Osteoblast (primary cell): ENCODE data around the gene FER1L5. TPM values are rescaled to one million over a fixed set of nuclear protein-coding genes. Genes with fewer than 3 reads are reported as not detected.
A peak's percentile ranks its signal among the peaks of the same experiment; 100 is the strongest.

Experiments used
- DNase-seq: peaks from one replicate; pipeline ENCODE4 v3.0.0; 2011; ENCODE audit warnings: low spot score, mixed read lengths; ENCODE audit not compliant: insufficient read length; ENCODE audit errors: missing footprints
- H2AFZ ChIP-seq: 2 replicates; pipeline ENCODE4 v1.6.0; 2011; ENCODE audit warnings: mild to moderate bottlenecking, low read length
- H3K27ac ChIP-seq: 2 replicates; pipeline ENCODE4 v1.5.1; 2011; ENCODE audit warnings: mild to moderate bottlenecking, low read depth, low read length, moderate library complexity
- H3K27me3 ChIP-seq: 2 replicates; pipeline ENCODE4 v1.6.0; 2012; ENCODE audit warnings: mild to moderate bottlenecking, control low read depth, inconsistent platforms, low read length, moderate library complexity; ENCODE audit not compliant: insufficient read depth
- H3K36me3 ChIP-seq: 2 replicates; pipeline ENCODE4 v1.5.1; 2011; ENCODE audit warnings: mild to moderate bottlenecking, low read length, control low read depth, moderate library complexity; ENCODE audit not compliant: insufficient read depth
- H3K4me1 ChIP-seq: 2 replicates; pipeline ENCODE4 v1.5.1; 2011; ENCODE audit warnings: mild to moderate bottlenecking, low read length, control low read depth, moderate library complexity; ENCODE audit not compliant: insufficient read depth
- H3K4me2 ChIP-seq: 2 replicates; pipeline ENCODE4 v1.6.0; 2011; ENCODE audit warnings: mild to moderate bottlenecking, low read length; ENCODE audit not compliant: insufficient read depth
- H3K4me3 ChIP-seq: fragments of 200-600 bp; sonication (generic); 3 replicates; pipeline ENCODE4 v1.5.1; 2012; ENCODE audit warnings: mild to moderate bottlenecking, low read length, inconsistent platforms; ENCODE audit not compliant: insufficient read depth
- H3K79me2 ChIP-seq: 2 replicates; pipeline ENCODE4 v1.6.0; 2012; ENCODE audit warnings: mild to moderate bottlenecking, low read length, control low read depth, inconsistent platforms; ENCODE audit not compliant: insufficient read depth
- H3K9me3 ChIP-seq: 2 replicates; pipeline ENCODE4 v1.5.1; 2011; ENCODE audit warnings: low read depth, low read length, control low read depth
- H4K20me1 ChIP-seq: 2 replicates; pipeline ENCODE4 v1.6.0; 2012; ENCODE audit warnings: mild to moderate bottlenecking, low read length, control low read depth; ENCODE audit not compliant: insufficient read depth
- total RNA-seq: library from RNA; depleted of rRNA; stranded (reverse); fragments of >200 nt; gene quantifications from 2 replicates; pipeline ENCODE4 v1.2.3, GENCODE V29; 2012
- TF ChIP-seq, protein P1 (sequence below): IDR thresholded peaks from 2 replicates; pipeline ENCODE4 v1.5.1; 2011; ENCODE audit warnings: mild to moderate bottlenecking, low read depth, low read length, moderate library complexity; ENCODE audit errors: extremely low read depth

The FER1L5 gene
- total RNA-seq, 1 donor = 1.1 TPM

DNA sequence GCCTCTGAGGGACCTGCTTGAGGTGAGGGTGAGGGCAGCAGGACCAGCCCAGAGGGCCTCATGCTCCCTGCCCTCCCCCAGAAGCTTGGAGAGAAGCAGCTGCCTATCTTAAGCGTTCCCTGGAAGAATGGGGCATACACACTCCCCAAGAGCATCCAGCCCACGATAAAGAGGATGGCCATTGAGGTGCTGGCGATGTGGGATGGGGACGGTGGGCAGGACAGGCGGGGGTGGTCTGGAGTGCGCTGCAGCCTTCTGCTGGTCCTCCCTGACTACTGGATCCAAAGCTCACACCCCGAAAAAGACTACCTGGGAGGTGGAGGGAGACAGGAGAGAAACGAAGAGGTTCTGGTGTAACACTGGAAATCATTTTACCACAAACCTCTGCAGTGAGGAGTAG, 51.7 kb downstream of the FER1L5 start:
- no peaks in the 10 kb centered on the region for H3K4me1 ChIP-seq
- H2AFZ ChIP-seq = no peak overlapping the region
- H3K79me2 ChIP-seq = no peaks in the 10 kb centered on the region
- no peak overlapping the region for H3K4me2 ChIP-seq
- no peak overlapping the region for H3K4me3 ChIP-seq
- no peaks in the 10 kb centered on the region for H4K20me1 ChIP-seq
- no peaks in the 10 kb centered on the region for H3K27me3 ChIP-seq
- DNase-seq = no peak
- no peak overlapping the region for H3K27ac ChIP-seq
- TF ChIP-seq, protein P1, sequence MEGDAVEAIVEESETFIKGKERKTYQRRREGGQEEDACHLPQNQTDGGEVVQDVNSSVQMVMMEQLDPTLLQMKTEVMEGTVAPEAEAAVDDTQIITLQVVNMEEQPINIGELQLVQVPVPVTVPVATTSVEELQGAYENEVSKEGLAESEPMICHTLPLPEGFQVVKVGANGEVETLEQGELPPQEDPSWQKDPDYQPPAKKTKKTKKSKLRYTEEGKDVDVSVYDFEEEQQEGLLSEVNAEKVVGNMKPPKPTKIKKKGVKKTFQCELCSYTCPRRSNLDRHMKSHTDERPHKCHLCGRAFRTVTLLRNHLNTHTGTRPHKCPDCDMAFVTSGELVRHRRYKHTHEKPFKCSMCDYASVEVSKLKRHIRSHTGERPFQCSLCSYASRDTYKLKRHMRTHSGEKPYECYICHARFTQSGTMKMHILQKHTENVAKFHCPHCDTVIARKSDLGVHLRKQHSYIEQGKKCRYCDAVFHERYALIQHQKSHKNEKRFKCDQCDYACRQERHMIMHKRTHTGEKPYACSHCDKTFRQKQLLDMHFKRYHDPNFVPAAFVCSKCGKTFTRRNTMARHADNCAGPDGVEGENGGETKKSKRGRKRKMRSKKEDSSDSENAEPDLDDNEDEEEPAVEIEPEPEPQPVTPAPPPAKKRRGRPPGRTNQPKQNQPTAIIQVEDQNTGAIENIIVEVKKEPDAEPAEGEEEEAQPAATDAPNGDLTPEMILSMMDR = no peak
- H3K9me3 ChIP-seq = no peaks in the 10 kb centered on the region
- no peaks in the 10 kb centered on the region for H3K36me3 ChIP-seq

DNA sequence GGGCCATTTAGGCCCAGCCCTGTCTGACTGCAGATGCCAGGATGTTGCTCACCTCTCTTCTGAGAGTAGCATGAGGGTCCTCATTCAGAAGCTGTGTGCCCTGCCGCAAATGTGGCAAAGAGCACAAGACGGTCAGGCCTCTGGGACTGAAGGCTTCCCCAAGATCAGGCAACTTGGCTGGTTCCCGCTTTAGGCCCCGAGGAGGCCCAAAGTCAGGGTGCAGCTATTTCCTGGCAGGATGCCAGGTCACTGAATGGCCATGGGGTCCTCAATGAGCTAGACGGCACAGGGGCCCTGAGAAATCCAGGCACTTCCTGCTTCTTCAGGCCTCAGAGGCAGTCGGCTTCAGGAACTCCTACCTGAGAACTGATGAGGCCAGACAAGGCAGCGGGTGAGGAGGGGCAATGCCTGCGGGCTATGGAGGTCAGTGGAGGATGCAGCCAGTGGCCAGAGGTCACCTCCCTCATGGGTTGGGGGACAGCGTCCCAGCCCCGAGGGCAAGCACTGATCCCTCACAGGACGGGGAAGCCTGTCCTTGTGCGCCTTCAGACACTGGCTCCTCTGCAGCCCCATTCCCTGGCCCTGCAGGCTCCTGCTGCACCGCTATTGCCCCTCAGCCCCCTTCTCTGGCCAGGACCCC, 52.4 kb downstream of the FER1L5 start:
- no peaks in the 10 kb centered on the region for H4K20me1 ChIP-seq
- no peak for DNase-seq
- H3K4me1 ChIP-seq = no peaks in the 10 kb centered on the region
- no peak overlapping the region for H2AFZ ChIP-seq
- TF ChIP-seq, protein P1 = no peak
- H3K4me2 ChIP-seq = no peak overlapping the region
- H3K36me3 ChIP-seq = no peaks in the 10 kb centered on the region
- no peaks in the 10 kb centered on the region for H3K27me3 ChIP-seq
- no peaks in the 10 kb centered on the region for H3K9me3 ChIP-seq
- no peaks in the 10 kb centered on the region for H3K79me2 ChIP-seq
- H3K27ac ChIP-seq = no peak overlapping the region
- H3K4me3 ChIP-seq = no peak overlapping the region

DNA sequence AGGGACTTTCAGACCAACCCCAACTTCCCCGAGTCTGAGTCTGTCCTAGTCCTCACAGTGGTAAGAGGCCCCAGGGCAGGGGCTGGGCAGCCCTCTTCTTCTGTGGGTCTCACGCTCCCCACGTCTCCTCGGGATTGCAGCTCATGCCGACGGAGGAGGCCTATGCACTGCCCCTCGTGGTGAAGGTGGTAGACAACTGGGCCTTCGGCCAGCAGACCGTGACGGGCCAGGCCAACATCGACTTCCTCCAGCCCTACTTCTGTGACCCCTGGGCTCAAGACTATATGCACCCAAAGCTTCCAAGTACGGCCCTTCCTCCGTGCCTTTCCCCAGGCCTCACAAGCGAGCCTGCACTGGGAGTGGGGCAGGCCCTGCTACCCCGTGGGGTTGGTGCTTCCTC, 53.0 kb downstream of the FER1L5 start:
- H3K27me3 ChIP-seq = no peaks in the 10 kb centered on the region
- no peaks in the 10 kb centered on the region for H3K4me1 ChIP-seq
- no peaks in the 10 kb centered on the region for H3K79me2 ChIP-seq
- H3K36me3 ChIP-seq = no peaks in the 10 kb centered on the region
- H3K4me3 ChIP-seq = no peak overlapping the region
- no peak overlapping the region for H3K27ac ChIP-seq
- no peaks in the 10 kb centered on the region for H3K9me3 ChIP-seq
- H4K20me1 ChIP-seq = no peaks in the 10 kb centered on the region
- no peak for DNase-seq
- TF ChIP-seq, protein P1 = peak; percentile 10
- H2AFZ ChIP-seq = no peak overlapping the region
- no peak overlapping the region for H3K4me2 ChIP-seq

DNA sequence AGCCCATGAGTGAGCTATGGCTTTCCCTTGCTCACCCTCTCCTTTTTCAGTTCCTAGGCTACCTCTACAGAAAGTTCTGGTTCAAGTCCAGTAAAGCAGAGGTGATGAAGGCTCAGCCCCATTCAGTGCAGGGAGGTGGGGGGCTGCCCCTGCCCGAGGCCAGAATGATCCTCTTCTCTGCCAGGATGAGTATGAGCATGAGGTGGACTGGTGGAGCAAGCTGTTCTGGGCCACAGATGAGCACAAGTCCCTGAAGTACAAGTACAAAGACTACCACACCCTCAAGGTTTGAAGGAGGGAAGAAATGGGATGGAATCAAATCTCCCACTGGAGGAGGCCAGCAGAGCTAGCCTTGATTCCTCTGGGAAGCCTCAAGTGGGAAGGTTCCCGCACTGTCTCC, 54.9 kb downstream of the FER1L5 start:
- Histone ChIP-seq H4K20me1 (no peaks in the 10 kb centered on the region), H3K4me3 (no peak overlapping the region), H3K79me2 (no peaks in the 10 kb centered on the region), H2AFZ (no peak overlapping the region), H3K36me3 (no peaks in the 10 kb centered on the region), H3K27ac (no peak overlapping the region), H3K27me3 (no peaks in the 10 kb centered on the region), H3K4me2 (no peak overlapping the region), H3K9me3 (no peaks in the 10 kb centered on the region), H3K4me1 (no peaks in the 10 kb centered on the region)
- TF ChIP-seq, protein P1 = no peak
- DNase-seq = no peak
